ENCODE results near the gene PRKCQ. TPM values are rescaled to one million over a fixed set of nuclear protein-coding genes. Genes with fewer than 3 reads are reported as not detected.

Gene PRKCQ
- total RNA-seq, 1 experiment from 2014 or later: 12.1 TPM

DNA sequence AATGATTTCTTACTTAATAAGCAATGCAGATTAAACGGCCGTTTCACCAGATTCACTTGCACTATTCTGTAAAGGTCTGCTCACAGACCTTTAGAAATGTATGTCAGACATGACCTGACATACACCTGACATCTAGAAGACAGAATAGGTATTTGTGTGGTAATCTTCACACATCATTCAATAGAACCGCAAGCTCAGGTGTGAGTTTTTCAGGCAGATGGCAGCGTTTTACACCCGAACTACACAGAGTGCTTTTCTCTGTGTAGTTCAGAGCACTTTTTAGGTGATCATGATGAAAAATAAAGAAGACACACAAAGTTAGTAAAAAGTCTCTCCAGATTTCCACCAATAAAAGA lies 63.2 kb downstream of the PRKCQ start:
- H2BK15ac ChIP-seq (ENCODE audit: low read depth, low read length): no peak overlapping the region

More for the DNA sequence above, 63.2 kb downstream of the PRKCQ start:
- Histone ChIP-seq H3K4me2 (ENCODE audit: insufficient read depth, insufficient read length, low read length) (no peak overlapping the region), H3K4me1 (ENCODE audit: insufficient read depth, low read length) (no peaks in the 10 kb centered on the region), H3K14ac (ENCODE audit: insufficient read depth, low read length) (no peak overlapping the region), H3K4ac (ENCODE audit: low read depth, low read length) (no peak overlapping the region), H4K8ac (replicated peaks; ENCODE audit: insufficient read length, low read depth, low read length) (no peak overlapping the region), H3K27ac (ENCODE audit: insufficient read length, low read depth, low read length) (no peak overlapping the region), H3K23ac (ENCODE audit: insufficient read length, low read depth, low read length) (no peak overlapping the region), H4K20me1 (ENCODE audit: control insufficient read depth, insufficient read depth, insufficient read length) (no peaks in the 10 kb centered on the region), H3K9ac (ENCODE audit: extremely low read depth, insufficient read length, low read length) (no peak overlapping the region), H3K9me3 (ENCODE audit: control insufficient read depth, low read depth, low read length) (no peaks in the 10 kb centered on the region), H3K23me2 (ENCODE audit: insufficient read length, low read depth, low read length, poor library complexity, severe bottlenecking) (no peaks in the 10 kb centered on the region), H2BK5ac (ENCODE audit: insufficient read length, low read length) (no peak overlapping the region), H2AK5ac (ENCODE audit: insufficient read length, low read length) (no peak overlapping the region), H2BK20ac (ENCODE audit: low read depth, low read length, poor library complexity, severe bottlenecking) (no peak overlapping the region), H2BK12ac (ENCODE audit: insufficient read length, low read depth, low read length) (no peak overlapping the region), H3K27me3 (ENCODE audit: insufficient read depth, low read length) (no peaks in the 10 kb centered on the region), H3T11ph (ENCODE audit: low read length) (no peak overlapping the region), H3K79me1 (ENCODE audit: insufficient read depth, low read depth, low read length, poor library complexity, severe bottlenecking) (no peaks in the 10 kb centered on the region), H4K5ac (ENCODE audit: insufficient read length, low read depth, low read length) (no peak overlapping the region), H2BK120ac (ENCODE audit: low read depth, low read length, poor library complexity, severe bottlenecking) (no peak overlapping the region), H3K79me2 (ENCODE audit: insufficient read depth, low read length) (no peaks in the 10 kb centered on the region; the same call in 1 of the 2 replicates), H4K91ac (ENCODE audit: insufficient read length, low read depth, low read length) (no peak overlapping the region), H2AFZ (ENCODE audit: low read length) (no peak overlapping the region), H3K18ac (ENCODE audit: insufficient read length, low read depth, low read length) (no peak overlapping the region), H3K56ac (ENCODE audit: insufficient read length, low read depth, low read length) (no peak overlapping the region)
- TF ChIP-seq, protein P1, sequence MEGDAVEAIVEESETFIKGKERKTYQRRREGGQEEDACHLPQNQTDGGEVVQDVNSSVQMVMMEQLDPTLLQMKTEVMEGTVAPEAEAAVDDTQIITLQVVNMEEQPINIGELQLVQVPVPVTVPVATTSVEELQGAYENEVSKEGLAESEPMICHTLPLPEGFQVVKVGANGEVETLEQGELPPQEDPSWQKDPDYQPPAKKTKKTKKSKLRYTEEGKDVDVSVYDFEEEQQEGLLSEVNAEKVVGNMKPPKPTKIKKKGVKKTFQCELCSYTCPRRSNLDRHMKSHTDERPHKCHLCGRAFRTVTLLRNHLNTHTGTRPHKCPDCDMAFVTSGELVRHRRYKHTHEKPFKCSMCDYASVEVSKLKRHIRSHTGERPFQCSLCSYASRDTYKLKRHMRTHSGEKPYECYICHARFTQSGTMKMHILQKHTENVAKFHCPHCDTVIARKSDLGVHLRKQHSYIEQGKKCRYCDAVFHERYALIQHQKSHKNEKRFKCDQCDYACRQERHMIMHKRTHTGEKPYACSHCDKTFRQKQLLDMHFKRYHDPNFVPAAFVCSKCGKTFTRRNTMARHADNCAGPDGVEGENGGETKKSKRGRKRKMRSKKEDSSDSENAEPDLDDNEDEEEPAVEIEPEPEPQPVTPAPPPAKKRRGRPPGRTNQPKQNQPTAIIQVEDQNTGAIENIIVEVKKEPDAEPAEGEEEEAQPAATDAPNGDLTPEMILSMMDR (conservative IDR thresholded peaks at IDR 0.05): no peak
- Mint-ChIP-seq H3K36me3 (ENCODE audit: insufficient read depth in 1 of 3, low read depth in 3 of 3) (peaks cover 4 to 23% (median 10%) of the 10 kb centered on the region in 3 experiments; a peak in 6 of 7 replicates), H3K4me3 (no peak overlapping the region), H3K9me3 (peaks cover 0 to 3% of the 10 kb centered on the region in 2 experiments; a peak in 2 of 5 replicates), H3K4me1 (peaks cover 27 to 29% of the 10 kb centered on the region in 2 experiments), H3K27ac (no peak overlapping the region), H3K27me3 (ENCODE audit: low read depth) (no peaks in the 10 kb centered on the region)
- DNase-seq: no peak
- WGBS (ENCODE audit: extremely low coverage, insufficient read length, low lambda C conversion rate): no CpG with 5 or more reads among the region's 5 CpGs
